Stimulated activated naive B cell treated with anti-CD40 and anti-IgM and Interleukin-4, amounts not matched to agents 10 μg/mL and 1 μg/mL and 100 μg/mL, for 72 hours (primary cell): ENCODE measurements around the gene CHID1.

Experiments
- ATAC-seq, 2 donors: fragments of 150-1000 bp; cut with Tn5 transposase; replicated peaks; 2 replicates each; pipeline ENCODE4 v1.10.0; 2021; ENCODE audit warnings: moderate library complexity in 1 of 2
- DNase-seq: peaks from one replicate; pipeline ENCODE4 v3.0.0; 2021
- H3K27ac Mint-ChIP-seq: one replicate; pipeline ENCODE4 v1.8.0; 2022; ENCODE audit warnings: mild to moderate bottlenecking, mixed read lengths
- H3K27me3 Mint-ChIP-seq, 2 donors: one replicate each; pipeline ENCODE4 v1.8.0; 2022; ENCODE audit warnings: mixed read lengths in 2 of 2
- H3K36me3 Mint-ChIP-seq, 2 donors: one replicate each; pipeline ENCODE4 v1.8.0; 2022; ENCODE audit warnings: mixed read lengths in 2 of 2, mild to moderate bottlenecking in 1 of 2
- H3K4me1 Mint-ChIP-seq, 2 donors: one replicate each; pipeline ENCODE4 v1.8.0; 2022; ENCODE audit warnings: mixed read lengths in 2 of 2, mild to moderate bottlenecking in 1 of 2
- H3K4me3 Mint-ChIP-seq, 2 donors: one replicate each; pipeline ENCODE4 v1.8.0; 2022; ENCODE audit warnings: mild to moderate bottlenecking in 2 of 2, mixed read lengths in 2 of 2, moderate library complexity in 1 of 2
- H3K9me3 Mint-ChIP-seq, 2 donors: one replicate each; pipeline ENCODE4 v1.8.0; 2022; ENCODE audit warnings: mixed read lengths in 2 of 2, mild to moderate bottlenecking in 1 of 2

CHID1 gene

GRCh38 chr11:910589-911030 lies at the start of gene CHID1:
CHID1 (minus strand) TSS chr11:910810; CDS start chr11:904816, 5,994 bp downstream.
- Mint-ChIP-seq H3K36me3 (peaks cover 2 to 10% of the 10 kb centered on the region in 2 donors), H3K27ac (peak within 1 kb of the TSS; percentile 96), H3K4me3 (peak within 1 kb of the TSS; percentile 95 to 97), H3K4me1 (peaks cover 22 to 36% of the 10 kb centered on the region in 2 donors), H3K9me3 (no peaks in the 10 kb centered on the region), H3K27me3 (no peaks in the 10 kb centered on the region)
- DNase-seq = peak; percentile 89
- peak; percentile 91 to 93 for ATAC-seq

- ATAC-seq (no peak), DNase-seq (no peak)
- Mint-ChIP-seq H3K36me3 (peaks cover 24 to 41% of the 10 kb centered on the region in 2 donors), H3K27ac (no peak overlapping the region), H3K27me3 (no peaks in the 10 kb centered on the region), H3K9me3 (peaks cover 0 to 1% of the 10 kb centered on the region in 2 donors), H3K4me1 (peaks cover 12 to 18% of the 10 kb centered on the region in 2 donors), H3K4me3 (no peak overlapping the region)
Measured at GRCh38 chr11:959608-960007, 49.0 kb upstream of the CHID1 start.

GRCh38 chr11:959027-959426 lies 48.4 kb upstream of the CHID1 start:
- peaks cover 23 to 41% of the 10 kb centered on the region in 2 donors for H3K36me3 Mint-ChIP-seq
- H3K27ac Mint-ChIP-seq = no peak overlapping the region
- H3K9me3 Mint-ChIP-seq = no peaks in the 10 kb centered on the region
- H3K27me3 Mint-ChIP-seq = no peaks in the 10 kb centered on the region
- ATAC-seq (no peak), DNase-seq (no peak)
- H3K4me3 Mint-ChIP-seq = no peak overlapping the region
- peaks cover 18 to 21% of the 10 kb centered on the region in 2 donors for H3K4me1 Mint-ChIP-seq

- Mint-ChIP-seq H3K27me3 (no peaks in the 10 kb centered on the region), H3K36me3 (peaks cover 24 to 40% of the 10 kb centered on the region in 2 donors), H3K27ac (no peak overlapping the region), H3K9me3 (no peaks in the 10 kb centered on the region), H3K4me1 (peaks cover 24 to 30% of the 10 kb centered on the region in 2 donors), H3K4me3 (no peak overlapping the region)
- DNase-seq (no peak), ATAC-seq (no peak)
Measured at GRCh38 chr11:958101-958500, 47.5 kb upstream of the CHID1 start.

GRCh38 chr11:957212-957920 lies 46.8 kb upstream of the CHID1 start:
- peaks cover 21 to 41% of the 10 kb centered on the region in 2 donors for H3K36me3 Mint-ChIP-seq
- no peak overlapping the region for H3K4me3 Mint-ChIP-seq
- no peak overlapping the region for H3K27ac Mint-ChIP-seq
- ATAC-seq (no peak), DNase-seq (no peak)
- H3K4me1 Mint-ChIP-seq = peaks cover 30 to 37% of the 10 kb centered on the region in 2 donors
- H3K9me3 Mint-ChIP-seq = no peaks in the 10 kb centered on the region
- H3K27me3 Mint-ChIP-seq = no peaks in the 10 kb centered on the region

GRCh38 chr11:955154-956063 lies 44.8 kb upstream of the CHID1 start:
- H3K27me3 Mint-ChIP-seq = no peaks in the 10 kb centered on the region
- H3K9me3 Mint-ChIP-seq = no peaks in the 10 kb centered on the region
- H3K27ac Mint-ChIP-seq = peak overlapping the region; percentile 59
- peaks cover 32 to 38% of the 10 kb centered on the region in 2 donors for H3K4me1 Mint-ChIP-seq
- DNase-seq = no peak
- H3K4me3 Mint-ChIP-seq = no peak overlapping the region
- H3K36me3 Mint-ChIP-seq = peaks cover 15 to 27% of the 10 kb centered on the region in 2 donors
- peak; percentile 42 to 50 for ATAC-seq

- no peaks in the 10 kb centered on the region for H3K9me3 Mint-ChIP-seq
- H3K36me3 Mint-ChIP-seq = peaks cover 22 to 35% of the 10 kb centered on the region in 2 donors
- ATAC-seq (peak; percentile 39 to 46), DNase-seq (no peak)
- H3K4me1 Mint-ChIP-seq = peaks cover 32 to 38% of the 10 kb centered on the region in 2 donors
- H3K27ac Mint-ChIP-seq = peak overlapping the region; percentile 38
- peak overlapping the region in 1 of 2 donors; percentile 31 for H3K4me3 Mint-ChIP-seq
- no peaks in the 10 kb centered on the region for H3K27me3 Mint-ChIP-seq
Measured at GRCh38 chr11:954392-955153, 44.0 kb upstream of the CHID1 start.

- H3K27ac Mint-ChIP-seq = peak overlapping the region; percentile 82
- peaks cover 32 to 38% of the 10 kb centered on the region in 2 donors for H3K4me1 Mint-ChIP-seq
- H3K36me3 Mint-ChIP-seq = peaks cover 26 to 45% of the 10 kb centered on the region in 2 donors
- DNase-seq = no peak
- no peak for ATAC-seq
- H3K27me3 Mint-ChIP-seq = no peaks in the 10 kb centered on the region
- H3K4me3 Mint-ChIP-seq = peak overlapping the region in 1 of 2 donors; percentile 11
- H3K9me3 Mint-ChIP-seq = peaks cover 0 to 3% of the 10 kb centered on the region in 2 donors
Measured at GRCh38 chr11:953512-953911, 42.9 kb upstream of the CHID1 start.

GRCh38 chr11:952406-953385 lies 42.1 kb upstream of the CHID1 start:
- ATAC-seq = no peak
- Mint-ChIP-seq H3K27me3 (no peaks in the 10 kb centered on the region), H3K36me3 (peaks cover 26 to 47% of the 10 kb centered on the region in 2 donors), H3K4me1 (peaks cover 32 to 38% of the 10 kb centered on the region in 2 donors), H3K4me3 (no peak overlapping the region), H3K27ac (peak overlapping the region; percentile 71), H3K9me3 (peaks cover 4 to 5% of the 10 kb centered on the region in 2 donors)
- DNase-seq = no peak

- peaks cover 4 to 5% of the 10 kb centered on the region in 2 donors for H3K9me3 Mint-ChIP-seq
Measured at GRCh38 chr11:951507-951906, 40.9 kb upstream of the CHID1 start.

GRCh38 chr11:947744-948143 lies 37.1 kb upstream of the CHID1 start:
- peaks cover 4 to 5% of the 10 kb centered on the region in 2 donors for H3K9me3 Mint-ChIP-seq
- ATAC-seq (no peak), DNase-seq (no peak)
- peaks cover 18 to 21% of the 10 kb centered on the region in 2 donors for H3K4me1 Mint-ChIP-seq
- H3K27me3 Mint-ChIP-seq = no peaks in the 10 kb centered on the region
- H3K27ac Mint-ChIP-seq = no peak overlapping the region
- H3K4me3 Mint-ChIP-seq = no peak overlapping the region
- peaks cover 35 to 54% of the 10 kb centered on the region in 2 donors for H3K36me3 Mint-ChIP-seq

More at GRCh38 chr11:951507-951906, 40.9 kb upstream of the CHID1 start:
- DNase-seq (no peak), ATAC-seq (no peak)
- Mint-ChIP-seq H3K36me3 (peaks cover 25 to 41% of the 10 kb centered on the region in 2 donors), H3K4me1 (peaks cover 32 to 38% of the 10 kb centered on the region in 2 donors), H3K27ac (no peak overlapping the region), H3K4me3 (no peak overlapping the region), H3K27me3 (no peaks in the 10 kb centered on the region)

- H3K4me1 Mint-ChIP-seq = peaks cover 17 to 29% of the 10 kb centered on the region in 2 donors
- H3K36me3 Mint-ChIP-seq = peaks cover 40 to 59% of the 10 kb centered on the region in 2 donors
- H3K27ac Mint-ChIP-seq = no peak overlapping the region
- H3K4me3 Mint-ChIP-seq = no peak overlapping the region
- no peak for ATAC-seq
- peaks cover 4 to 5% of the 10 kb centered on the region in 2 donors for H3K9me3 Mint-ChIP-seq
- H3K27me3 Mint-ChIP-seq = no peaks in the 10 kb centered on the region
- no peak for DNase-seq
Measured at GRCh38 chr11:945986-946385, 35.4 kb upstream of the CHID1 start.
